Measurements from ENCODE around the gene FXYD1.

DNA sequence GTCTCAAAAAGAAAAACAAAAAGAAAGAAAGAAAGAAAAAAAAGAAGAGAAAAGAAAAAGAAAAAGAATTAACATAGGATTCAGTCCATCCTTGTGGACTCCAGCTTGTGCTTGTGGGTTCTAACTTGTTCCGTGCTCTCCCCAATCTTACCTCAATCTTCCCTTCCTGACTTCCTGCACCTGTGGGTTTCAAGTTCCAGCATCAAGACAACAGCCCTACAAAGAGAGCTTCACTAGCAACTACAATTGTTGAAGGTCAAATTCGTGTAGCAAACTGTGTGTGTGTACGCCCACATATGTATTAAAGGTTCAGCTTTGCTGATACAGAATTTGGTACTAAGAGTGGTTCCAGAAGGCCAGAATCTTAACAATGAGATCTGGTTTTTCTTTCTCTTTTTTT is 41.2 kb downstream of the FXYD1 start:
- TF ChIP-seq, protein P1, sequence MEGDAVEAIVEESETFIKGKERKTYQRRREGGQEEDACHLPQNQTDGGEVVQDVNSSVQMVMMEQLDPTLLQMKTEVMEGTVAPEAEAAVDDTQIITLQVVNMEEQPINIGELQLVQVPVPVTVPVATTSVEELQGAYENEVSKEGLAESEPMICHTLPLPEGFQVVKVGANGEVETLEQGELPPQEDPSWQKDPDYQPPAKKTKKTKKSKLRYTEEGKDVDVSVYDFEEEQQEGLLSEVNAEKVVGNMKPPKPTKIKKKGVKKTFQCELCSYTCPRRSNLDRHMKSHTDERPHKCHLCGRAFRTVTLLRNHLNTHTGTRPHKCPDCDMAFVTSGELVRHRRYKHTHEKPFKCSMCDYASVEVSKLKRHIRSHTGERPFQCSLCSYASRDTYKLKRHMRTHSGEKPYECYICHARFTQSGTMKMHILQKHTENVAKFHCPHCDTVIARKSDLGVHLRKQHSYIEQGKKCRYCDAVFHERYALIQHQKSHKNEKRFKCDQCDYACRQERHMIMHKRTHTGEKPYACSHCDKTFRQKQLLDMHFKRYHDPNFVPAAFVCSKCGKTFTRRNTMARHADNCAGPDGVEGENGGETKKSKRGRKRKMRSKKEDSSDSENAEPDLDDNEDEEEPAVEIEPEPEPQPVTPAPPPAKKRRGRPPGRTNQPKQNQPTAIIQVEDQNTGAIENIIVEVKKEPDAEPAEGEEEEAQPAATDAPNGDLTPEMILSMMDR (IDR thresholded peaks at IDR 0.05): no peak
- no peak for TF ChIP-seq POLR2A (IDR thresholded peaks at IDR 0.05)

Measured in esophagus squamous epithelium (tissue), 4 donors.